ENCODE data around the gene RBM4. TPM values are rescaled to one million over a fixed set of nuclear protein-coding genes. Genes with fewer than 3 reads are reported as not detected.

Gene RBM4
- total RNA-seq, 1 experiment from 2014 or later: 172 TPM

DNA sequence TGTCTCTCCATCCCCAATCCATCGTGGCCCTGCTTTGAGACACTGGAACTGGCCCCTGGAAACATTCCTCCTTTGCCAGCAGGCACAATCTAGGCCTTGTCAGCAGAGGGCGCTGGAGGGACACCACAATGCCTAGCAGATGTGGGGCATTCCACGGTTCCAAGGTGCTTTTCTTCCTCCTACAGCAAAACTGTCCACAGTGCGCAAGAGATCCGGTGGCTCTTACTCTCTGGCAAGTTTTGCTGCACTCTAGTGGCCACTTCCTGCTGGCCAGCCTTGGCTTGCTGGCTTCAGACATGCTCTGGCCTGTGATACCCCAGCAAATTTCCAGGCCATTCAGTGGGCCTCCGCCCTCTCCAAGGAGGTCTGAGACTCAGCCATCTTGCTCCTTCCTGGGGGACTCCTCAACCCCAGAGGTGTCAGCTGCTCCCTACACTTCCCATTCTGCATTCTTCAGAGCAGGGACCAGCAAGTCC lies 56.3 kb downstream of the RBM4 start:
- H3K27ac Mint-ChIP-seq (ENCODE audit: low read depth, unreplicated experiment): peak overlapping the region; percentile 69
- peaks cover 52% of the 10 kb centered on the region for H3K36me3 Mint-ChIP-seq (ENCODE audit: insufficient read depth, unreplicated experiment)

More for the DNA sequence above, 56.3 kb downstream of the RBM4 start:
- Mint-ChIP-seq H3K27me3 (ENCODE audit: insufficient read depth, unreplicated experiment) (no peaks in the 10 kb centered on the region), H3K9me3 (ENCODE audit: unreplicated experiment) (no peaks in the 10 kb centered on the region), H3K4me1 (ENCODE audit: insufficient read depth, unreplicated experiment) (no peaks in the 10 kb centered on the region), H3K4me3 (ENCODE audit: unreplicated experiment) (no peak overlapping the region)
- TF ChIP-seq, protein P1, sequence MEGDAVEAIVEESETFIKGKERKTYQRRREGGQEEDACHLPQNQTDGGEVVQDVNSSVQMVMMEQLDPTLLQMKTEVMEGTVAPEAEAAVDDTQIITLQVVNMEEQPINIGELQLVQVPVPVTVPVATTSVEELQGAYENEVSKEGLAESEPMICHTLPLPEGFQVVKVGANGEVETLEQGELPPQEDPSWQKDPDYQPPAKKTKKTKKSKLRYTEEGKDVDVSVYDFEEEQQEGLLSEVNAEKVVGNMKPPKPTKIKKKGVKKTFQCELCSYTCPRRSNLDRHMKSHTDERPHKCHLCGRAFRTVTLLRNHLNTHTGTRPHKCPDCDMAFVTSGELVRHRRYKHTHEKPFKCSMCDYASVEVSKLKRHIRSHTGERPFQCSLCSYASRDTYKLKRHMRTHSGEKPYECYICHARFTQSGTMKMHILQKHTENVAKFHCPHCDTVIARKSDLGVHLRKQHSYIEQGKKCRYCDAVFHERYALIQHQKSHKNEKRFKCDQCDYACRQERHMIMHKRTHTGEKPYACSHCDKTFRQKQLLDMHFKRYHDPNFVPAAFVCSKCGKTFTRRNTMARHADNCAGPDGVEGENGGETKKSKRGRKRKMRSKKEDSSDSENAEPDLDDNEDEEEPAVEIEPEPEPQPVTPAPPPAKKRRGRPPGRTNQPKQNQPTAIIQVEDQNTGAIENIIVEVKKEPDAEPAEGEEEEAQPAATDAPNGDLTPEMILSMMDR (IDR thresholded peaks at IDR 0.05; ENCODE audit: unreplicated experiment): peak; percentile 94
- intact Hi-C loops (cut with micrococcal nuclease): loop anchor here (1.0 to 5.0 kb wide), 2 partner anchors 123 to 140 kb away; no protein-coding TSS in a partner anchor
- ChIA-PET CTCF (interaction anchor here (0.5 to 9.4 kb wide), 23 partner anchors 7 to 368 kb away, joined by 3 to 78 read pairs (median 4); no protein-coding TSS in a partner anchor), POLR2A (interaction anchor here (0.7 to 1.7 kb wide), 5 partner anchors 17 to 141 kb away, joined by 3 to 6 read pairs (median 4); partner anchors contain the start of gene RBM4B)
- no TSS peak for BruUV-seq (replicated peaks)
- peak; percentile 96 for DNase-seq (ENCODE audit: unreplicated experiment)

Other genes with a start within 250 kb of the RBM4 start
- gene NPAS4, start 217.7 kb upstream of the RBM4 start, total RNA-seq (2022): not detected in 2 replicates
- gene MRPL11, start 199.9 kb upstream of the RBM4 start, total RNA-seq (2022): 65.5 and 69.1 TPM in 2 replicates
- 5.0 and 6.1 TPM in 2 replicates for gene PELI3, start 171.8 kb upstream of the RBM4 start, total RNA-seq (2022)
- 34.4 and 40.9 TPM in 2 replicates for gene DPP3, start 158.3 kb upstream of the RBM4 start, total RNA-seq (2022)
- gene BBS1, start 128.1 kb upstream of the RBM4 start, total RNA-seq (2022): 31.7 and 33.9 TPM in 2 replicates
- gene ZDHHC24, start 92.7 kb upstream of the RBM4 start, total RNA-seq (2022): 11.1 and 12.4 TPM in 2 replicates
- gene ACTN3, start 91.8 kb upstream of the RBM4 start, total RNA-seq (2022): not detected in 2 replicates
- 8.6 and 11.8 TPM in 2 replicates for gene CTSF, start 70.1 kb upstream of the RBM4 start, total RNA-seq (2022)
- gene CCDC87, start 45.6 kb upstream of the RBM4 start, total RNA-seq (2022): not detected in 2 replicates
- 25.8 and 34.4 TPM in 2 replicates for gene CCS, start 45.5 kb upstream of the RBM4 start, total RNA-seq (2022)
- gene RBM14, start 22.1 kb upstream of the RBM4 start, total RNA-seq (2022): 78.1 and 88.3 TPM in 2 replicates
- gene RBM4B, start 39.2 kb downstream of the RBM4 start, total RNA-seq (2022): 9.5 and 13.5 TPM in 2 replicates
- 46.9 and 47.2 TPM in 2 replicates for gene SPTBN2, start 90.5 kb downstream of the RBM4 start, total RNA-seq (2022)
- gene RCE1, start 204.7 kb downstream of the RBM4 start, total RNA-seq (2022): 23.3 and 27.7 TPM in 2 replicates
- gene LRFN4, start 218.4 kb downstream of the RBM4 start, total RNA-seq (2022): 30.4 and 39.9 TPM in 2 replicates

Data from MCF 10A (cell line).